ENCODE results near the gene IER2.
"Not testable (repeated sequence)": the region's sequence is repeated elsewhere in the genome, so short reads cannot be mapped to it uniquely, and the experiment has no call there.

The IER2 gene

GRCh38 chr19:13139633-13140311 is 10.4 kb upstream of the IER2 start:
- in situ Hi-C loops (cut with HindIII; ENCODE audit: low sequenced_read_pairs): no loop called here

GRCh38 chr19:13146763-13147563 is 3.2 kb upstream of the IER2 start:
- no peak overlapping the region for H3K4me3 ChIP-seq (ENCODE audit: low read depth, low read length)
- TF ChIP-seq CTCF (IDR thresholded peaks at IDR 0.05; ENCODE audit: low read depth, low read length, missing control alignments): no peak
- no peak for DNase-seq (ENCODE audit: low read depth)
- in situ Hi-C loops (cut with HindIII; ENCODE audit: low sequenced_read_pairs): no loop called here

More at GRCh38 chr19:13139633-13140311, 10.4 kb upstream of the IER2 start:
- H3K4me3 ChIP-seq (ENCODE audit: low read depth, low read length): no peak overlapping the region
- no peak for TF ChIP-seq CTCF (IDR thresholded peaks at IDR 0.05; ENCODE audit: low read depth, low read length, missing control alignments)
- DNase-seq (ENCODE audit: low read depth): no peak

GRCh38 chr19:13149173-13149627 is 1.0 kb upstream of the IER2 start:
- in situ Hi-C loops (cut with HindIII; ENCODE audit: low sequenced_read_pairs); DNase-seq (ENCODE audit: low read depth): not testable (repeated sequence)
- peak overlapping the region; percentile 95 for H3K4me3 ChIP-seq (ENCODE audit: low read depth, low read length)

GRCh38 chr19:13149628-13150186 is 504 bp upstream of the IER2 start:
- DNase-seq (ENCODE audit: low read depth): no peak
- in situ Hi-C loops (cut with HindIII; ENCODE audit: low sequenced_read_pairs): no loop called here
- no peak for TF ChIP-seq CTCF (IDR thresholded peaks at IDR 0.05; ENCODE audit: low read depth, low read length, missing control alignments)
- peak overlapping the region; percentile 95 for H3K4me3 ChIP-seq (ENCODE audit: low read depth, low read length)

- no peak for DNase-seq (ENCODE audit: low read depth)
- peak overlapping the region; percentile 95 for H3K4me3 ChIP-seq (ENCODE audit: low read depth, low read length)
- in situ Hi-C loops (cut with HindIII; ENCODE audit: low sequenced_read_pairs): no loop called here
- TF ChIP-seq CTCF (IDR thresholded peaks at IDR 0.05; ENCODE audit: low read depth, low read length, missing control alignments): no peak
These were observed 857 bp downstream of the IER2 start for GRCh38 chr19:13150931-13151604.

- in situ Hi-C loops (cut with HindIII; ENCODE audit: low sequenced_read_pairs): no loop called here
- DNase-seq (ENCODE audit: low read depth): peak; percentile 92
- no peak for TF ChIP-seq CTCF (IDR thresholded peaks at IDR 0.05; ENCODE audit: low read depth, low read length, missing control alignments)
- H3K4me3 ChIP-seq (ENCODE audit: low read depth, low read length): peak overlapping the region; percentile 95
These were observed 1.6 kb downstream of the IER2 start for GRCh38 chr19:13151605-13152355.

All from astrocyte of the cerebellum (primary cell).